Measurements from ENCODE around the gene TOMM22.

- TF ChIP-seq CTCF (conservative IDR thresholded peaks at IDR 0.05; ENCODE audit: low read length) (no peak), EZH2phosphoT487 (IDR thresholded peaks at IDR 0.05; ENCODE audit: borderline replicate concordance) (no peak)
Observed at GRCh38 chr22:38652859-38653258, 28.9 kb upstream of the TOMM22 start.

Measured in Loucy (cell line).